K562 (cell line): ENCODE measurements around the gene THEMIS. TPM values are rescaled to one million over a fixed set of nuclear protein-coding genes. Genes with fewer than 3 reads are reported as not detected.

Experiments used
- ATAC-seq: fragments of 200-7000 bp; cut with Tn5 transposase; 3 replicates; pipeline ENCODE4 v1.9.1; 2020; ENCODE audit warnings: moderate library complexity
- BruUV-seq: library from RNA; stranded (reverse); fragments of 400-500 nt; replicated peaks from 2 replicates; lab custom pipeline; 2021; lab: Mats Ljungman, UMichigan
- CTCF ChIA-PET: fragments of 300-600 bp; formaldehyde crosslinking; extraction: SDS; loops from one replicate; lab custom pipeline; 2021; ENCODE audit warnings: low intra/inter-chr PET ratio; lab: Yijun Ruan, JAX
- POLR2A ChIA-PET: fragments of 300-600, 350-650 bp; sonication (Branson Sonifier 250); formaldehyde crosslinking; extraction: SDS; loops from one replicate; lab custom pipeline; 2021; ENCODE audit warnings: antibody characterized with exemption, inconsistent platforms; lab: Yijun Ruan, JAX
- DNase-seq, 4 experiments: peaks; one replicate each; pipeline versions ENCODE4 v3.0.0 to v3.0.0-alpha.2; 2011 to 2018; ENCODE audit warnings: low spot score in 3 of 4, mixed read lengths in 3 of 4; ENCODE audit errors: extremely low read depth in 1 of 4
- FAIRE-seq: peaks from 2 replicates; lab custom pipeline; 2011; peaks lifted over from hg19 to GRCh38; lab: Jason Lieb, UNC
- H2AFZ ChIP-seq: 2 replicates; pipeline ENCODE4 v1.6.0; 2011; ENCODE audit warnings: low read depth, low read length, control low read depth, inconsistent platforms
- H3K27ac ChIP-seq: fragments of 200-600 bp; 3 replicates; pipeline ENCODE4 v1.8.0; 2011; ENCODE audit warnings: low read depth, mild to moderate bottlenecking, control low read depth, inconsistent platforms, low read length, moderate library complexity, mixed read lengths; ENCODE audit errors: extremely low read depth
- H3K27me3 ChIP-seq, 2 experiments: fragments of 300-600 bp in 1 of 2; 2 replicates in 1 of 2; 3 replicates in 1 of 2; pipeline versions ENCODE4 v1.6.0 to v1.8.0; 2011; ENCODE audit warnings: inconsistent platforms in 2 of 2, low read length in 2 of 2, mild to moderate bottlenecking in 1 of 2, mixed read lengths in 1 of 2, moderate library complexity in 1 of 2; ENCODE audit not compliant: control insufficient read depth in 2 of 2, insufficient read depth in 2 of 2
- H3K36me3 ChIP-seq: fragments of 300-600 bp; 3 replicates; pipeline ENCODE4 v1.8.0; 2011; ENCODE audit warnings: mild to moderate bottlenecking, low read length, inconsistent platforms; ENCODE audit not compliant: control insufficient read depth, insufficient read depth
- H3K4me1 ChIP-seq, 2 experiments: fragments of 200-600 bp in 1 of 2; replicated peaks in 1 of 2; 2 replicates in 1 of 2; 3 replicates in 1 of 2; pipeline versions ENCODE4 v1.5.1 to v1.8.0; 2011; ENCODE audit warnings: inconsistent platforms in 2 of 2, low read length in 2 of 2, mild to moderate bottlenecking in 1 of 2, mixed read lengths in 1 of 2, moderate library complexity in 1 of 2; ENCODE audit not compliant: control insufficient read depth in 2 of 2, insufficient read depth in 2 of 2
- H3K4me2 ChIP-seq: 2 replicates; pipeline ENCODE4 v1.6.1; 2011; ENCODE audit warnings: low read length, control low read depth, inconsistent platforms, mixed read lengths; ENCODE audit not compliant: insufficient read depth
- H3K4me3 ChIP-seq: fragments of 200-600 bp; sonication (generic), shearing (Covaris generic); 2 replicates; pipeline ENCODE4 v1.5.1; 2016; ENCODE audit warnings: control low read depth, inconsistent platforms
- H3K79me2 ChIP-seq: fragments of 200-600 bp; 3 replicates; pipeline ENCODE4 v1.8.0; 2011; ENCODE audit warnings: low read length, inconsistent platforms; ENCODE audit not compliant: control insufficient read depth, insufficient read depth
- H3K9ac ChIP-seq, 2 experiments: 2 replicates each; pipeline versions ENCODE4 v1.6.0 to v1.6.1; 2011; ENCODE audit warnings: low read depth in 2 of 2, low read length in 2 of 2, control low read depth in 1 of 2, inconsistent platforms in 1 of 2, mild to moderate bottlenecking in 1 of 2, mixed read lengths in 1 of 2; ENCODE audit not compliant: insufficient read depth in 1 of 2
- H3K9me1 ChIP-seq: one replicate; pipeline ENCODE4 v1.6.0; 2011; ENCODE audit warnings: inconsistent platforms, mild to moderate bottlenecking, low read length, moderate library complexity; ENCODE audit not compliant: control insufficient read depth, insufficient read depth
- H3K9me3 ChIP-seq: replicated peaks from 2 replicates; pipeline ENCODE4 v1.5.1; 2011; ENCODE audit warnings: low read depth, low read length, inconsistent platforms; ENCODE audit not compliant: control insufficient read depth, insufficient read depth
- H4K20me1 ChIP-seq: replicated peaks from 2 replicates; pipeline ENCODE4 v1.6.1; 2011; ENCODE audit warnings: low read length, inconsistent platforms, mixed read lengths; ENCODE audit not compliant: control insufficient read depth, insufficient read depth
- CBX3 ChIP-seq, 2 experiments: IDR thresholded peaks; 1 replicate in 1 of 2; 2 replicates in 1 of 2; pipeline ENCODE4 v1.6.1; 2012; ENCODE audit warnings: inconsistent platforms in 2 of 2, low read length in 2 of 2, borderline replicate concordance in 1 of 2, control low read depth in 1 of 2
- NFE2 ChIP-seq: IDR thresholded peaks from 2 replicates; pipeline ENCODE4 v1.6.1; 2014; ENCODE audit warnings: antibody characterized with exemption, low read depth
- NFRKB ChIP-seq: fragments of 450-650 bp; IDR thresholded peaks from 2 replicates; pipeline ENCODE4 v1.6.1; 2016; ENCODE audit warnings: low read depth
- PBX2 ChIP-seq, 2 experiments: IDR thresholded peaks in 1 of 2; conservative IDR thresholded peaks in 1 of 2; 2 replicates each; pipeline ENCODE4 v1.6.1; 2016; ENCODE audit warnings: low read depth in 2 of 2, mild to moderate bottlenecking in 1 of 2, missing compliant biosample characterization in 1 of 2, missing genetic modification characterization in 1 of 2, moderate library complexity in 1 of 2
- PURB ChIP-seq: sonication (generic); formaldehyde crosslinking; IDR thresholded peaks from 2 replicates; pipeline ENCODE4 v1.9.0; 2021; ENCODE audit warnings: low read depth, mild to moderate bottlenecking, missing genetic modification reagents
- SNIP1 ChIP-seq: fragments of 450-650 bp; IDR thresholded peaks from 2 replicates; pipeline ENCODE4 v1.7.1; 2017; ENCODE audit warnings: low read depth, mild to moderate bottlenecking
- SOX6 ChIP-seq: fragments of 450-650 bp; IDR thresholded peaks from 2 replicates; pipeline ENCODE4 v1.6.1; 2014; ENCODE audit warnings: mild to moderate bottlenecking
- TAF7 ChIP-seq: fragments of 450-650 bp; IDR thresholded peaks from 2 replicates; pipeline ENCODE4 v1.6.1; 2016; ENCODE audit warnings: missing genetic modification characterization, missing compliant biosample characterization
- TCF3 ChIP-seq: sonication (generic); formaldehyde crosslinking; IDR thresholded peaks from 2 replicates; pipeline ENCODE4 v1.4.0; 2020; ENCODE audit warnings: mild to moderate bottlenecking, missing genetic modification reagents
- TOE1 ChIP-seq, 2 experiments: fragments of 450-650 bp in 1 of 2; sonication (generic) in 1 of 2; formaldehyde crosslinking in 1 of 2; IDR thresholded peaks; 2 replicates each; pipeline versions ENCODE4 v1.7.1 to v1.8.0; 2016 to 2022; ENCODE audit warnings: borderline replicate concordance in 2 of 2, mild to moderate bottlenecking in 2 of 2, antibody characterized with exemption in 1 of 2, inconsistent platforms in 1 of 2, low read depth in 1 of 2, missing genetic modification reagents in 1 of 2, moderate library complexity in 1 of 2
- TSC22D4 ChIP-seq: fragments of 450-650 bp; IDR thresholded peaks from 2 replicates; pipeline ENCODE4 v1.6.1; 2016; ENCODE audit warnings: missing genetic modification characterization, missing biosample characterization, control low read depth
- ZNF282 ChIP-seq: sonication (generic); formaldehyde crosslinking; IDR thresholded peaks from 2 replicates; pipeline ENCODE4 v1.8.1; 2023; ENCODE audit warnings: missing genetic modification reagents
- ZNF778 ChIP-seq: fragments of 450-650 bp; formaldehyde crosslinking; IDR thresholded peaks from 2 replicates; pipeline ENCODE4 v1.4.0; 2020; ENCODE audit warnings: mild to moderate bottlenecking, moderate library complexity
- ZNF830 ChIP-seq: fragments of 250-450 bp; sonication (Bioruptor Pico); IDR thresholded peaks from 2 replicates; pipeline ENCODE4 v1.5.0; 2021; ENCODE audit warnings: mild to moderate bottlenecking
- WGBS: fragments of 100-300 bp; shearing (Covaris generic); methylation state at CpG from one replicate; pipeline ENCODE4 v1.1.6; 2016; ENCODE audit warnings: low coverage, mixed read lengths; ENCODE audit not compliant: insufficient coverage; ENCODE audit errors: missing lambda C conversion rate; 5-methylcytosine and 5-hydroxymethylcytosine counted together
- in situ Hi-C: fragments of 300-500 bp; cut with MboI; formaldehyde crosslinking; loops from 4 replicates; pipeline ENCODE4 v1.15.0; 2018; ENCODE audit warnings: inconsistent platforms, mixed read lengths
- intact Hi-C: fragments of 100-400 bp; cut with micrococcal nuclease; formaldehyde crosslinking; loops from 2 replicates; pipeline ENCODE4 v1.14.2; 2022
- polyA plus RNA-seq, 8 experiments: library from polyadenylated mRNA; depleted of rRNA in 4 of 8; stranded (reverse) in 5 of 8; unstranded in 3 of 8; fragments of >200 nt; fragmentation: Nextera tagmentation in 2 of 8; fragmentation: Illumina TruSeq in 1 of 8; extraction: Ambion mirVana in 2 of 8; extraction: Trizol in 1 of 8; gene quantifications; 2 replicates each; pipeline versions ENCODE4 v1.2.1 to v1.2.3, GENCODE V29; 2011 to 2014; ENCODE audit warnings: inconsistent platforms in 1 of 8, missing spikeins in 1 of 8
- total RNA-seq, 7 experiments: library from RNA; depleted of rRNA in 6 of 7; stranded (reverse); fragments of >200 nt in 6 of 7; fragmentation: Illumina TruSeq in 2 of 7; extraction: Trizol in 2 of 7; gene quantifications; 2 replicates each; pipeline versions ENCODE4 v1.2.1 to v1.2.3, GENCODE V29; 2011 to 2021; ENCODE audit warnings: low replicate concordance in 1 of 7
- TF ChIP-seq, protein P1 (sequence below): IDR thresholded peaks from 2 replicates; pipeline ENCODE4 v1.6.1; 2012; ENCODE audit warnings: low read depth, low read length, improper control_type of control experiment, borderline replicate concordance
- TF ChIP-seq, protein P2 (sequence below): fragments of 150-350 bp; conservative IDR thresholded peaks from 2 replicates; pipeline ENCODE4 v1.6.1; 2014; ENCODE audit warnings: low read length

THEMIS gene
- total and polyA plus RNA-seq, 9 of the 15 experiments (the other 6 are each of a cell fraction or from before 2014, with no cell fraction given) = 0.09 TPM; not detected in 8

GRCh38 chr6:127914240-127914639, 13.4 kb upstream of the THEMIS start:
- BruUV-seq = no TSS peak
- H3K4me1 ChIP-seq = no peaks in the 10 kb centered on the region
- H3K27me3 ChIP-seq = no peaks in the 10 kb centered on the region
- no peak overlapping the region for H3K4me3 ChIP-seq
- ChIA-PET POLR2A (no interaction called here), CTCF (no interaction called here)
- intact Hi-C loops = no loop called here
- ATAC-seq (no peak), FAIRE-seq (no peak), DNase-seq (no peak)
- in situ Hi-C loops = no loop called here
- no peaks in the 10 kb centered on the region for H3K9me1 ChIP-seq
- no peak overlapping the region for H3K27ac ChIP-seq
- H3K79me2 ChIP-seq = no peaks in the 10 kb centered on the region
- no peaks in the 10 kb centered on the region for H4K20me1 ChIP-seq
- H3K4me2 ChIP-seq = no peak overlapping the region
- no peaks in the 10 kb centered on the region; the same call in 1 of the 2 replicates for H3K9me3 ChIP-seq
- WGBS = 3% methylated on average over 3 of the region's 3 CpGs
- no peak overlapping the region for H3K9ac ChIP-seq
- no peaks in the 10 kb centered on the region for H3K36me3 ChIP-seq
- H2AFZ ChIP-seq = no peak overlapping the region
- TF ChIP-seq ZNF282 (CRISPR knock-in tag) (no peak), SNIP1 (no peak), SOX6 (no peak), TOE1 (IDR thresholded peaks at IDR 0.05; ENCODE audit: borderline replicate concordance) (no peak), TOE1 (CRISPR knock-in tag; IDR thresholded peaks at IDR 0.05; ENCODE audit: borderline replicate concordance, low read depth) (no peak), PBX2 (CRISPR knock-in tag; IDR thresholded peaks at IDR 0.05; ENCODE audit: low read depth) (no peak), PBX2 (tag; conservative IDR thresholded peaks at IDR 0.05; ENCODE audit: low read depth) (no peak), NFRKB (no peak), TCF3 (CRISPR knock-in tag) (no peak), NFE2 (no peak), TAF7 (tag) (no peak), CBX3 (IDR thresholded peaks at IDR 0.05; ENCODE audit: borderline replicate concordance in 1 of 2, low read length in 2 of 2) (no peak), PURB (CRISPR knock-in tag) (no peak), ZNF778 (CRISPR knock-in tag) (no peak), TSC22D4 (tag) (no peak), ZNF830 (no peak)
- TF ChIP-seq, protein P1, sequence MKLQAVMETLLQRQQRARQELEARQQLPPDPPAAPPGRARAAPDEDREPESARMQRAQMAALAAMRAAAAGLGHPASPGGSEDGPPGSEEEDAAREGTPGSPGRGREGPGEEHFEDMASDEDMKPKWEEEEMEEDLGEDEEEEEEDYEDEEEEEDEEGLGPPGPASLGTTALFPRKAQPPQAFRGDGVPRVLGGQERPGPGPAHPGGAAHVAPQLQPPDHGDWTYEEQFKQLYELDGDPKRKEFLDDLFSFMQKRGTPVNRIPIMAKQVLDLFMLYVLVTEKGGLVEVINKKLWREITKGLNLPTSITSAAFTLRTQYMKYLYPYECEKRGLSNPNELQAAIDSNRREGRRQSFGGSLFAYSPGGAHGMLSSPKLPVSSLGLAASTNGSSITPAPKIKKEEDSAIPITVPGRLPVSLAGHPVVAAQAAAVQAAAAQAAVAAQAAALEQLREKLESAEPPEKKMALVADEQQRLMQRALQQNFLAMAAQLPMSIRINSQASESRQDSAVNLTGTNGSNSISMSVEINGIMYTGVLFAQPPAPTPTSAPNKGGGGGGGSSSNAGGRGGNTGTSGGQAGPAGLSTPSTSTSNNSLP = no peak
- TF ChIP-seq, protein P2, sequence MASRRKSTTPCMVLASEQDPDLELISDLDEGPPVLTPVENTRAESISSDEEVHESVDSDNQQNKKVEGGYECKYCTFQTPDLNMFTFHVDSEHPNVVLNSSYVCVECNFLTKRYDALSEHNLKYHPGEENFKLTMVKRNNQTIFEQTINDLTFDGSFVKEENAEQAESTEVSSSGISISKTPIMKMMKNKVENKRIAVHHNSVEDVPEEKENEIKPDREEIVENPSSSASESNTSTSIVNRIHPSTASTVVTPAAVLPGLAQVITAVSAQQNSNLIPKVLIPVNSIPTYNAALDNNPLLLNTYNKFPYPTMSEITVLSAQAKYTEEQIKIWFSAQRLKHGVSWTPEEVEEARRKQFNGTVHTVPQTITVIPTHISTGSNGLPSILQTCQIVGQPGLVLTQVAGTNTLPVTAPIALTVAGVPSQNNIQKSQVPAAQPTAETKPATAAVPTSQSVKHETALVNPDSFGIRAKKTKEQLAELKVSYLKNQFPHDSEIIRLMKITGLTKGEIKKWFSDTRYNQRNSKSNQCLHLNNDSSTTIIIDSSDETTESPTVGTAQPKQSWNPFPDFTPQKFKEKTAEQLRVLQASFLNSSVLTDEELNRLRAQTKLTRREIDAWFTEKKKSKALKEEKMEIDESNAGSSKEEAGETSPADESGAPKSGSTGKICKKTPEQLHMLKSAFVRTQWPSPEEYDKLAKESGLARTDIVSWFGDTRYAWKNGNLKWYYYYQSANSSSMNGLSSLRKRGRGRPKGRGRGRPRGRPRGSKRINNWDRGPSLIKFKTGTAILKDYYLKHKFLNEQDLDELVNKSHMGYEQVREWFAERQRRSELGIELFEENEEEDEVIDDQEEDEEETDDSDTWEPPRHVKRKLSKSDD = no peak
